Mesendoderm (in vitro differentiated cells): ENCODE results near the gene GPSM1.

Experiments
- DNase-seq: peaks from one replicate; pipeline ENCODE4 v3.0.0; 2013
- H2AK5ac ChIP-seq: 2 replicates; pipeline ENCODE4 v1.6.1; 2013; ENCODE audit warnings: low read length, inconsistent platforms
- H2BK120ac ChIP-seq: 2 replicates; pipeline ENCODE4 v1.6.1; 2013; ENCODE audit warnings: low read depth, mild to moderate bottlenecking, low read length, moderate library complexity, mixed read lengths
- H2BK15ac ChIP-seq: replicated peaks from 2 replicates; pipeline ENCODE4 v1.6.1; 2013; ENCODE audit warnings: low read depth, mild to moderate bottlenecking, moderate library complexity
- H2BK5ac ChIP-seq: 2 replicates; pipeline ENCODE4 v1.6.1; 2013; ENCODE audit warnings: low read length, inconsistent platforms
- H3K18ac ChIP-seq: 2 replicates; pipeline ENCODE4 v1.6.1; 2013; ENCODE audit warnings: mild to moderate bottlenecking, low read length, mixed read lengths
- H3K23ac ChIP-seq: one replicate; pipeline ENCODE4 v1.6.1; 2013; ENCODE audit warnings: low read length
- H3K27ac ChIP-seq: 2 replicates; pipeline ENCODE4 v1.5.1; 2013; ENCODE audit warnings: low read depth, mild to moderate bottlenecking, inconsistent platforms, low read length, moderate library complexity
- H3K27me3 ChIP-seq: 2 replicates; pipeline ENCODE4 v1.6.1; 2013; ENCODE audit warnings: low read length, control low read depth, mild to moderate bottlenecking, inconsistent platforms; ENCODE audit not compliant: insufficient read depth, poor library complexity
- H3K36me3 ChIP-seq: 2 replicates; pipeline ENCODE4 v1.6.1; 2013; ENCODE audit warnings: low read length, inconsistent platforms; ENCODE audit not compliant: control insufficient read depth, insufficient read depth
- H3K4ac ChIP-seq: one replicate; pipeline ENCODE4 v1.6.1; 2013; ENCODE audit warnings: low read depth, mild to moderate bottlenecking, low read length, moderate library complexity
- H3K4me1 ChIP-seq: 2 replicates; pipeline ENCODE4 v1.6.1; 2013; ENCODE audit warnings: low read depth, low read length, inconsistent platforms; ENCODE audit not compliant: control insufficient read depth
- H3K4me2 ChIP-seq: 2 replicates; pipeline ENCODE4 v1.6.1; 2013; ENCODE audit warnings: low read length
- H3K4me3 ChIP-seq: 2 replicates; pipeline ENCODE4 v1.5.1; 2013; ENCODE audit warnings: mild to moderate bottlenecking, low read length
- H3K56ac ChIP-seq: one replicate; pipeline ENCODE4 v1.6.1; 2013; ENCODE audit warnings: low read length
- H3K79me1 ChIP-seq: 2 replicates; pipeline ENCODE4 v1.6.1; 2013; ENCODE audit warnings: low read length, inconsistent platforms
- H3K79me2 ChIP-seq: 2 replicates; pipeline ENCODE4 v1.6.1; 2013; ENCODE audit warnings: mild to moderate bottlenecking, low read length; ENCODE audit not compliant: control insufficient read depth, insufficient read depth
- H3K9ac ChIP-seq: 2 replicates; pipeline ENCODE4 v1.6.1; 2013; ENCODE audit warnings: low read length, inconsistent platforms
- H4K5ac ChIP-seq: one replicate; pipeline ENCODE4 v1.6.1; 2013; ENCODE audit warnings: low read length
- H4K8ac ChIP-seq: one replicate; pipeline ENCODE4 v1.6.1; 2013; ENCODE audit warnings: low read depth, mild to moderate bottlenecking, control low read depth, low read length, moderate library complexity
- WGBS: extraction: QIAGEN DNeasy Blood & Tissue Kit; methylation state at CpG from one replicate; pipeline ENCODE4 v1.1.7; 2013; ENCODE audit warnings: low lambda C conversion rate, missing lambda C conversion rate; ENCODE audit not compliant: insufficient coverage; ENCODE audit errors: extremely low coverage; 5-methylcytosine and 5-hydroxymethylcytosine counted together

Gene GPSM1

GRCh38 chr9:136308702-136309053 lies 18.7 kb upstream of the GPSM1 start:
- no peaks in the 10 kb centered on the region for H3K27me3 ChIP-seq
- no peak overlapping the region for H3K4me3 ChIP-seq
- H2BK120ac ChIP-seq: no peak overlapping the region
- H3K4ac ChIP-seq: no peak overlapping the region
- H4K5ac ChIP-seq: no peak overlapping the region
- no peaks in the 10 kb centered on the region for H3K79me2 ChIP-seq
- H4K8ac ChIP-seq: no peak overlapping the region
- no peak overlapping the region for H3K27ac ChIP-seq
- H3K4me2 ChIP-seq: no peak overlapping the region
- H3K56ac ChIP-seq: no peak overlapping the region
- H3K18ac ChIP-seq: no peak overlapping the region
- no peak overlapping the region for H2BK5ac ChIP-seq
- no peaks in the 10 kb centered on the region for H3K79me1 ChIP-seq
- H3K4me1 ChIP-seq: no peaks in the 10 kb centered on the region
- H3K36me3 ChIP-seq: no peaks in the 10 kb centered on the region
- H2BK15ac ChIP-seq: no peak overlapping the region
- no peak overlapping the region for H2AK5ac ChIP-seq
- no peak overlapping the region for H3K23ac ChIP-seq
- DNase-seq: no peak
- H3K9ac ChIP-seq: no peak overlapping the region

- H3K79me2 ChIP-seq: no peaks in the 10 kb centered on the region
- no peaks in the 10 kb centered on the region for H3K4me1 ChIP-seq
- no peak overlapping the region for H4K5ac ChIP-seq
- DNase-seq: no peak
- no peak overlapping the region for H3K56ac ChIP-seq
- H3K4ac ChIP-seq: no peak overlapping the region
- no peak overlapping the region for H3K18ac ChIP-seq
- no peak overlapping the region for H2BK120ac ChIP-seq
- H4K8ac ChIP-seq: no peak overlapping the region
- no peaks in the 10 kb centered on the region for H3K27me3 ChIP-seq
- H3K9ac ChIP-seq: no peak overlapping the region
- H2BK15ac ChIP-seq: no peak overlapping the region
- no peak overlapping the region for H3K4me2 ChIP-seq
- no CpG with 5 or more reads among the region's 22 CpGs for WGBS
- H3K4me3 ChIP-seq: no peak overlapping the region
- H2BK5ac ChIP-seq: no peak overlapping the region
- H3K27ac ChIP-seq: no peak overlapping the region
- no peak overlapping the region for H2AK5ac ChIP-seq
- H3K23ac ChIP-seq: no peak overlapping the region
- H3K79me1 ChIP-seq: no peaks in the 10 kb centered on the region
- H3K36me3 ChIP-seq: no peaks in the 10 kb centered on the region
These were observed 18.1 kb upstream of the GPSM1 start for GRCh38 chr9:136309101-136309801.

- no peak overlapping the region for H3K4ac ChIP-seq
- no peaks in the 10 kb centered on the region for H3K79me1 ChIP-seq
- H3K27me3 ChIP-seq: no peaks in the 10 kb centered on the region
- no peak overlapping the region for H2BK120ac ChIP-seq
- H3K79me2 ChIP-seq: no peaks in the 10 kb centered on the region
- H3K36me3 ChIP-seq: no peaks in the 10 kb centered on the region
- no peak overlapping the region for H4K8ac ChIP-seq
- no peak overlapping the region for H3K27ac ChIP-seq
- no peak overlapping the region for H3K4me3 ChIP-seq
- no peak overlapping the region for H3K9ac ChIP-seq
- no peaks in the 10 kb centered on the region for H3K4me1 ChIP-seq
- no peak overlapping the region for H2BK5ac ChIP-seq
- no peak overlapping the region for H3K56ac ChIP-seq
- no peak overlapping the region for H2AK5ac ChIP-seq
- H3K23ac ChIP-seq: no peak overlapping the region
- no peak overlapping the region for H2BK15ac ChIP-seq
- H3K4me2 ChIP-seq: no peak overlapping the region
- DNase-seq: no peak
- no peak overlapping the region for H3K18ac ChIP-seq
- no CpG with 5 or more reads among the region's 5 CpGs for WGBS
- H4K5ac ChIP-seq: no peak overlapping the region
These were observed 17.5 kb upstream of the GPSM1 start for GRCh38 chr9:136309806-136310220.

- Histone ChIP-seq H3K18ac (no peak overlapping the region), H3K27me3 (no peaks in the 10 kb centered on the region), H3K36me3 (no peaks in the 10 kb centered on the region), H3K4ac (no peak overlapping the region), H4K5ac (no peak overlapping the region), H4K8ac (no peak overlapping the region), H3K9ac (no peak overlapping the region), H3K4me3 (no peak overlapping the region), H2BK120ac (no peak overlapping the region), H3K27ac (no peak overlapping the region), H3K4me1 (no peaks in the 10 kb centered on the region), H3K4me2 (no peak overlapping the region), H2BK5ac (no peak overlapping the region), H3K23ac (no peak overlapping the region), H3K79me2 (no peaks in the 10 kb centered on the region), H2AK5ac (no peak overlapping the region), H3K56ac (no peak overlapping the region), H3K79me1 (no peaks in the 10 kb centered on the region), H2BK15ac (no peak overlapping the region)
- no peak for DNase-seq
- WGBS: no CpG with 5 or more reads among the region's 28 CpGs
These were observed 16.9 kb upstream of the GPSM1 start for GRCh38 chr9:136310273-136311030.

GRCh38 chr9:136311051-136312008 lies 16.0 kb upstream of the GPSM1 start:
- Histone ChIP-seq H3K4me1 (no peaks in the 10 kb centered on the region), H2BK120ac (no peak overlapping the region), H2BK5ac (no peak overlapping the region), H3K27ac (no peak overlapping the region), H3K56ac (no peak overlapping the region), H3K4me2 (no peak overlapping the region), H2AK5ac (no peak overlapping the region), H3K4me3 (no peak overlapping the region), H4K8ac (no peak overlapping the region), H3K79me2 (no peaks in the 10 kb centered on the region), H4K5ac (no peak overlapping the region), H3K4ac (no peak overlapping the region), H3K9ac (no peak overlapping the region), H3K36me3 (no peaks in the 10 kb centered on the region), H3K79me1 (no peaks in the 10 kb centered on the region), H3K23ac (no peak overlapping the region), H3K27me3 (no peaks in the 10 kb centered on the region), H3K18ac (no peak overlapping the region), H2BK15ac (no peak overlapping the region)
- WGBS: no CpG with 5 or more reads among the region's 23 CpGs
- no peak for DNase-seq
